Nephron (organoid): ENCODE measurements around the gene TMEM121.
"Not testable (repeated sequence)": the region's sequence is repeated elsewhere in the genome, so short reads cannot be mapped to it uniquely, and the experiment has no call there.

Experiments used
- H3K27ac Mint-ChIP-seq, 3 experiments: 2 replicates each; pipeline ENCODE4 v1.8.0; 2020; ENCODE audit warnings: mixed read lengths in 3 of 3, mild to moderate bottlenecking in 2 of 3, moderate library complexity in 1 of 3
- H3K27me3 Mint-ChIP-seq: 2 replicates; pipeline ENCODE4 v1.8.0; 2021; ENCODE audit warnings: low read depth, mild to moderate bottlenecking, moderate library complexity, mixed read lengths
- H3K36me3 Mint-ChIP-seq: 2 replicates; pipeline ENCODE4 v1.8.0; 2020; ENCODE audit warnings: low read depth, mixed read lengths
- H3K4me1 Mint-ChIP-seq: 2 replicates; pipeline ENCODE4 v1.8.0; 2020; ENCODE audit warnings: mixed read lengths
- H3K4me3 Mint-ChIP-seq, 3 experiments: 2 replicates each; pipeline ENCODE4 v1.8.0; 2020; ENCODE audit warnings: mild to moderate bottlenecking in 3 of 3, mixed read lengths in 3 of 3, moderate library complexity in 2 of 3
- H3K9me3 Mint-ChIP-seq: 2 replicates; pipeline ENCODE4 v1.8.0; 2020; ENCODE audit warnings: mixed read lengths
- CTCF ChIP-seq, 3 experiments: fragments of 200-600 bp; sonication (generic); IDR thresholded peaks; one replicate each; pipeline ENCODE4 v1.5.0; 2021; ENCODE audit warnings: antibody characterized with exemption in 3 of 3; ENCODE audit not compliant: unreplicated experiment in 3 of 3

TMEM121 gene

DNA sequence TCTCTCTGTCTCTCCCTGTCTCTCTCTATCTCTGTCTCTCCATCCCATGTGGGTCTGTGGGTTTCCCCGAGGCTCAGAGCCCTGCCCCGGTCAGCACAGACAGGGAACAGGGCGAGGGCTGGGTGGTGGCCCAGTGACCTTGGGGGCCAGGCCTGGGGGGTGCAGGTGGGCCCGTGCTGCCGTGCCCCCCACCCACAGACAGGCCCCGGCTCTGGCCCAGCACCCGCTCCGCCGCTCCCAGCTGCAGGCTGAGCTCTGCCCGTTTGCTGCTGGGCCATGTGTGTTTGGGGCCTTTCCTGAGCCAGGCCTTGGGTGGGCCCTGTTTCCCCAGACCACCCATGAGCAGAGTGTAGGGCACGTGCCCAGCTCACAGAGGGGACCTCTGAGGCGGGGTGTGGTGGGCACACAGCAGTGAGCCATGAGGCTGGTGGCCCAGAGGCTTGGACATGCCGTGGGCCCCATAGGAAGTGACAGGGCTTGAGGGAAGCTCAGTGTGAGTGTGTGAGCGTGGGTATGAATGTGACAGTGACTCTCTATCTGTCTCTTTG lies 51.0 kb downstream of the TMEM121 start:
- H3K27me3 Mint-ChIP-seq = no peaks in the 10 kb centered on the region
- no peak overlapping the region for H3K4me3 Mint-ChIP-seq
- peaks cover 40% of the 10 kb centered on the region for H3K9me3 Mint-ChIP-seq
- no peak overlapping the region for H3K27ac Mint-ChIP-seq
- no peaks in the 10 kb centered on the region for H3K4me1 Mint-ChIP-seq
- H3K36me3 Mint-ChIP-seq = peaks cover 32% of the 10 kb centered on the region
- no peak for TF ChIP-seq CTCF (IDR thresholded peaks at IDR 0.05; ENCODE audit: unreplicated experiment in 3 of 3)

GRCh38 chr14:105578070-105578469 lies 51.7 kb downstream of the TMEM121 start:
- H3K27me3 Mint-ChIP-seq = no peaks in the 10 kb centered on the region
- H3K4me1 Mint-ChIP-seq = no peaks in the 10 kb centered on the region
- no peak overlapping the region for H3K4me3 Mint-ChIP-seq
- H3K9me3 Mint-ChIP-seq = peaks cover 45% of the 10 kb centered on the region
- no peak overlapping the region for H3K27ac Mint-ChIP-seq
- peaks cover 36% of the 10 kb centered on the region for H3K36me3 Mint-ChIP-seq
- TF ChIP-seq CTCF (IDR thresholded peaks at IDR 0.05; ENCODE audit: unreplicated experiment in 3 of 3) = no peak

- H3K4me3 Mint-ChIP-seq, H3K27me3 Mint-ChIP-seq, H3K4me1 Mint-ChIP-seq, H3K27ac Mint-ChIP-seq: not testable (repeated sequence)
- H3K9me3 Mint-ChIP-seq = peaks cover 40% of the 10 kb centered on the region
- peaks cover 33% of the 10 kb centered on the region for H3K36me3 Mint-ChIP-seq
Measured at GRCh38 chr14:105579221-105579620, 52.8 kb downstream of the TMEM121 start.
